NCI-H82 treated with DMSO at 0.1 percent for 48 hours (cell line): ENCODE measurements around the gene NKD1.
A peak's percentile ranks its signal among the peaks of the same experiment; 100 is the strongest.

ENCODE experiments used
- DNase-seq: peaks from one replicate; lab custom pipeline; 2025; ENCODE audit not compliant: unreplicated experiment; lab: John Stamatoyannopoulos, UW

The NKD1 gene

DNA sequence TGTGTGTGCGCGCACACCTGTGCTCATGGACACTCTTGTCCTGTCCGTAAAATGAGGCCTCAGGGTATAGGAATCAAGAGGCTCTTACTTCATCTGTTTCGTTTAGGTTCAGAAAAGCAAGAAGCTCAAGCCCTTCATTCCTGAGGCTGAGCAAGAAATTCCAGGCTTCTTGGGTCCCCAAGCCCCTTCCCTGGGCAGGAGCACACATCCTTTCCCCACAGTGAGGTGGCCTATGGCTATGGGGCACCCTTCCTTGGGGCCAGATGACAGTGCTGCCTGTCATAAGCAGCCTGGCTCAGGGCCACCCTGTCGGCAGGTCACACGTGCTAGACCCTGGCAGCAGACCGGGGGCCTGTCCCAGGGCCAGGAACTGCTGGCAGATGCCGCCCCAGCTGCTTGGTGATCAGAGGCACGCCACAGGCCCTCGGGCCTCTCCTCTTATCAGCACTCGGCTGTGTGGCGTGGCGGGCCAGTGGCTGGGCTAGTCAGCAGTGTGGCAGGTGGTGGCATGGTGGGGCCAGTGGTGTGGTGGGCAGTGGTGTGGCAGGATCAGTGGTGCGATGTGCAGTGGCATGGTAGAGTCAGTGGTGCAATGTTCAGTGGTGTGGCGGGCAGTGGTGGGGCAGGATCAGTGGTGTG lies 50.2 kb downstream of the NKD1 start:
- DNase-seq, result no peak

DNA sequence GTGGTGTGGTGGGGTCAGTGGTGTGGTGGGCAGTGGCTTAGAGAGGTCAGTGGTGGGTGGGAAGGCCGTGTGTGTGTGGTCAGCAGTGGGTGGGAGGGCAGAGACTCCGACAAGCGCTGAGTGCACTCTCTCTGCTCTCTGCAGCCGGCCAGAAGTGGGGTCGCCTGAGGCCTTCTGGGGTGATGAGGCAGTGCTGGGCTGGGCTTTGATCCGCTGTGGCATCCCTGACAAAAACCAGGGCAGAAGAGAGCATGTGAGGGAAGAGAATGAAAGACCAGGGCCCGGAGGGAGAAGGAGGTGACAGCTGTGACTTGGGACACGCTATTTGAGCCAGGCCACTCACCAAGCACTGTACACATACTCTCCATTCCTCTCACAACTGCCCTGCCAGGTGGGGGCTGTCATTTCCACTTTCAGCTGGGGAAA lies 50.8 kb downstream of the NKD1 start:
- DNase-seq, result no peak

DNA sequence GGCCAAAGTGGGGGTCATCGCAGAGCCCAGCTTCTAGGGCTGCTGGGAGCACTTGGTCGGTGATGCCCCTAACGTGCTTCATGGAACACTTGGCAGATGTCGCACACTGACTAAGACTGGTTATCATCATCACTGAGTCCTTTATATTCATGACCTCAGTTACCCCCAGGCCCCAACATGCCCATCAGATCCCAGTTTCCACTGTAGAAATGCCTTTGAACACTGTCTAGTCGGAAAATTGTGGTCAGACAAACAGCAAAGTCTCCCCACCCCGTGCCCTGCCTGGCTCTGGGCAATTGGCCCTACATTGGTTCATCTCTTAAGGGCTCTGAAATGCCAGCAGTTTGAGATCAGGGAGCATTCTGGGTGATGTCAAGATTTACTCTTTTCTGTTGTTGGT lies 51.3 kb downstream of the NKD1 start:
- no peak for DNase-seq

DNA sequence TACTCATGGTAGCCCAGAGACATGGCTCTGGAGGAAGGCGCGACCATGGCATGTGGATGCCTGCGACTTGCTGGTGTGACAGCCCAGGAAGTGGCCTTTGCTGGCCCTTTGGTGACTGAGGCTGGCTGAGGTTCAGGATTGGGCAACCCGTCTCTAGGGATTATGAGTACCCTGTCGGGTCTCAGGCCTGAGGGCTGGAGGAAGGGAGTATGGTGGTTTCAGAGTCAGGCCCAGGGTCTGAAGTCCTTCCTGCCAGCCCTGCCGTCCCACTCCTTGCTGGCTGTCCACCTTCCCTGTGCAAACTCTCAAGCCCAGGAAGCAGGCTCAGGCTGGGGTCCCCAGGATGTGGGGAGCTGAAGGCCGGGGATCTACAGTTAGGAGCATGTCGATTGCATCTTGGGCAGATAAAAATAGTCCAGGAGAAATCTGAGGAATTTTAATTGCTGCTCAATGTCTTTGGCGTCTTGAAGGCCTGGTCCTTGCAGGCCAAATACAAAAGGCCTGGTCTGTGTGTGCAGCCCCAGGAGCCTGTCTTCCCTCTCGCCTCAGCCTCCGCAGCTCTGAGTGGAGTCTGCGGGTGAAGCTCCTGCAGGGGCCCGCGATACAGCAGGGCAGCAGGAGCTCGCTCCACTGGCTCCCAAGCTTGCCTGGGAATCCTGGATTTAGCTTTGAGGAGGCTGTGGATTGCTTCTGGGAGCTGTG lies 52.5 kb downstream of the NKD1 start:
- DNase-seq, result no peak

DNA sequence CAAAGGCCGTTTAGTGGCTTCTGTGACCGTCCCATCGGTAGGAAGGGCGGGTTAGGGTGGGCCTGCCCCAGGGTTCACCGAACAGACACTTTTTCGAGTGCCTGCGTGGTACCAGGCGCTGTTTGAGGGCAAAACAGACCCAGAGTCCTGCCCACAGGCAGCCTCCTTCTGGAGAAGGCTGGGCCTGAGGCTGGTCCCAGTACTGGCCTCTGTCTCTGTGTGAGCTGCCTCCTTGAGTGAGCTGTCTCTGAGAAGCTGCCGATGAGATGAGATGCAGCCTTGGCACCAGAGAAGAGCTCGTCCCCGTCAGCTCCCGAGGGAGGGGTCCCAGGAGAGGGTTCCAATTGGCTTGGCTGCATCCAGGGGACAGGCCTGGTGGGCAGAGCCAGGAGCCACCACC lies 53.1 kb downstream of the NKD1 start:
- DNase-seq, result no peak

DNA sequence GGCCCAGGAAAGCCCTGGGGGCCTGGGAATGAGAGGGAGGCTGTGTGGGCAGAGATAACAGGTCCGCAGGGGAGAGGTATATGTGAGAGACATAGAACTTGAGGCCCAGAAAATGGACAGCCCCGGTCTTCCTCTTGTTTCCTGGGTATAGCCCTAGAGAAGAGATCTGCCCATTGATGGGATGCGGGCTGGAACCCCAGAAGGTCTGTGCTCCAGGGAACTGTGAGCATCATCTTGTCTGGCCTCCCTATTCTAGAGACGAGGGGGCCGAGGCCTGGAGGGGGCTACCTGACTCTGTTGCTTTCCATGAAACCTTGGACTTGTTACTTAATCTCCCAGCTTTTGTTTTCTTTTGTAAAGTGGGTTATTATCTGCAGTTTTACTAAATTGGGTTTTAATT lies 53.9 kb downstream of the NKD1 start:
- DNase-seq, result no peak

DNA sequence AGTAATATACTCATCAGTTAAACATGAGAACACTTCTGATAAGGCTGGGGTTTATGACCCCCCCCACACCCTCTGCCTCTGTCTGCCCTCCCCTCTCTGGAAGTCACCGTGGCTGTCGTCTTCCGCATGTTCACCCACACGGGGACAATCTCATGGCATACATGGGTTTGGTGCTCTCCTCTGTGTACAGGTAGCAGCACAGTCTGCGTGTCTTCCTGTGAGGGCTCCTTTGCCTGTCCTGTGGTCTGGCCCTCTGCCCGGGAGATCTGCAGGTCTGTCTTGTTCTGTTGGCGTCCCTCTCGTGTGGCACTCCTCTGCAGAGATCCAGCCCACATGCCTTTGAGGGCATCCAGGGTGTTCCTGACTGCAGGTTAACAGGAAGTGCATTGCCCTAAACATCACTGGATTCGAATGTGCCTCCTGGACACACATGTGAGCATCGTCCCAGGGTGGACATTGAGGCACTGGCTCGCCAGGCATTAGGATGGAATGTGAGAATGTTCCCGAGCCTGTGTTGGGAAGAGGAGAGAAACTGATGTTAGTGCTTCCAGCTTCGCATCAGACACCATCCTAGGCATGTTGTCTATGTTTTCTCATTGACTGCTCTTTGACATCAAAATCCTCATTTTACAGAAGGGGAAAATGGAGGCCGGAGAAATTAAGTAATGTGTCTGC lies 54.5 kb downstream of the NKD1 start:
- DNase-seq, result no peak

DNA sequence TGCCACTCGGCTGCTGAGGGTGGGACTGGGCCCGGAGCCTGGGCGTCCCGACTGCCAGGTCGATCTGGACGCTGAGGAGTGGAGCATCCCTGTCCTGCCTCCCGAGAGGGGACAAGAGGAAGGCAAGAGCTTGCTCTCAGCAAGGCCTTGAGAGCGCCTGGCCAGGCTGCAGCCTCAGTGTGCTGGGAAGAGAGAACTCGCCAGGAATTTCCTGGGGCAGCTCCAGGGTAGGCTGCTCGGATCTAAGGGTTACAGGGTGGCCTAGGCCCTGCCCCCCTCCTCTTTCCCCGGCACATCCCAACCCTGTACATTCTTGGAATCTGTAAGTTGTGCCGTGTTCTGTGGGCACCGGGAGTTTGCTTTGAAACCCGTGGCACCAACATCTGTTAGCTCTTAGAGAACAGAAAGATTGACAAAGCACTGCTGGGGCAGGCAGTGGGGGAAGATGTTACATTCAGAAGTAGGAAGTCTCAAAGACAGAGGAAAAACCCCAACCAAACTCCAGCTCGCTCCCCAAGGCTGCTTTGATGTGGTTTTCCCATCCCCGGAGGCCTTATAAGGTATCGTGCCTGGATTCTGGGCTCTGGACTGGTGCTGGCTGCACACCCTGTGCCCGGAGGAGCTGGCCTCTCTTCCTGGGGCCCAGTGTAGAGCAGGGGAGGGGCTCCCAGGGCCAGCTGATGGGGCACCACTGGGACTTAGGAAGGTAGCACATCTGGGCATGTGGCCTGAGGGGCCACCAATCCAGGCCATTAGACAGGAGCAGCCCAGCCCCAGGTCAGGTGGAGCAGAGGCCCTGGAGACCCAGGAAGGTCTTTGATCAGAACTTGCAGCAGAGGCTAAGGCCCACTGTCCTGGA lies 55.2 kb downstream of the NKD1 start:
- no peak for DNase-seq

DNA sequence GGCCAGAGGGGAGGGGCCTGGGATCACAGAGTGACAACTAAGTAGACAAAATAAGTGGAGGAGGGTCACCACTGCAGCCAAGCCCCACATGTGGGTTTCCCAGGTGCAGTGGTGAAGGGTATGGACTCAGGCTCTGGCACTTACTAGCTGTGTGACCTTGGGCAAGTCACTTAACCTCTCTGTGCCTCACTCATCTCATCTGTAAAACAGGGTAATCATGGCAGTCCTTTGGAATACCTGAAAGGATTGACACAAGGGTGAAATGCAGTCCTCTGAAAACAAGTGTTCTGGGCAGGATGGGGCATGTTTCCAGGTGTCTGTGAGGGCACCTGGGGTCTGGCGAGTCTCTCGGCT lies 55.8 kb downstream of the NKD1 start:
- DNase-seq, result no peak

DNA sequence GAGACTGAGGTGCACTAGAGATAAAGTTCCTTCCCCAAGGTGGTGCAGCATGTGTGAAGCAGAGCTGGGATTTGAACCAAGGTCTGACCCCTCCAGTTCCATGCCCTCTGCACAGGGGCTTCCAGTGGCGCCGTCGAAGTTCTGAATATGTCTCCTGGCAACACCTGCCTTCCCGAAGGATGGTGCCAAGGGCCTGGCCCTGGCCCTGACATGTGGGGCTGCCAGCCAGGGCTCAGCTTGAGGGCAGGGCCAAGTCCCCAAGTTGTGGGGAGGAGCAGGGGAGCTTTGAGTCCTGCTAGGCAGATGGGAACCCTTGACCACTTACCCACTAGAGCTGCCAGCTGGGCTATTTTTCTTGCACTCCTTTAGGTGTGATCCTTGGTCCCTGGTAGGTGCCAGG lies 56.4 kb downstream of the NKD1 start:
- no peak for DNase-seq

DNA sequence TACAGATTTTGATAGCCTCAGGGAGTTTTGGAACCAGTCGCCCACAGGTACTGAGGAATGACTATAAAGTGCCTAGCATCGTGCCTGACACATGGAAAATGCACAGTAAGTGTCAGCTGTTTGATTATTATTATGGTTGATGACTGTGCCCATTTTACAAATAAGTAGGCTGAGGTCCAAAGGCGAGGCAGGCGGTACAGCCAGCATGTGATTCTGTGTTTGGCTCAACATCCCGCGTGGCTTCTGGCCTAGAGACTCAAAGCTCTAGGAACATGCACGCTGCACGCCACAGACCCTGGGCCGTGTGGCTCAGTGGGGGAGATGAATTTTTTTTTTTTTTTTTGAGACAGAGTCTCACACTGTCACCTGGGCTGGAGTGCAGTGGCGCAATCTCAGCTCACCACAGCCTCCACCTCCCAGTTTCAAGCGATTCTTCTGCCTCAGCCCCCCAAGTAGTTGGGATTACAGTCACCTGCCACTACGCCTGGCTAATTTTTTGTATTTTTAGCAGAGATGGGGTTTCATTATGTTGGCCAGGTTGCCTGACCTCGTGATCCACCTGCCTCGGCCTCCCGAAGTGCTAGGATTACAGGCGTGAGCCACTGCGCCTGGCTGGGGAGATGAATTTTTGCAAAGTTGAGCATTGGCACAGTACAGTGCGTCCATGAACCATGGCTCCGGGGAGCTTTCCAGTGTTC lies 57.7 kb downstream of the NKD1 start:
- no peak for DNase-seq

DNA sequence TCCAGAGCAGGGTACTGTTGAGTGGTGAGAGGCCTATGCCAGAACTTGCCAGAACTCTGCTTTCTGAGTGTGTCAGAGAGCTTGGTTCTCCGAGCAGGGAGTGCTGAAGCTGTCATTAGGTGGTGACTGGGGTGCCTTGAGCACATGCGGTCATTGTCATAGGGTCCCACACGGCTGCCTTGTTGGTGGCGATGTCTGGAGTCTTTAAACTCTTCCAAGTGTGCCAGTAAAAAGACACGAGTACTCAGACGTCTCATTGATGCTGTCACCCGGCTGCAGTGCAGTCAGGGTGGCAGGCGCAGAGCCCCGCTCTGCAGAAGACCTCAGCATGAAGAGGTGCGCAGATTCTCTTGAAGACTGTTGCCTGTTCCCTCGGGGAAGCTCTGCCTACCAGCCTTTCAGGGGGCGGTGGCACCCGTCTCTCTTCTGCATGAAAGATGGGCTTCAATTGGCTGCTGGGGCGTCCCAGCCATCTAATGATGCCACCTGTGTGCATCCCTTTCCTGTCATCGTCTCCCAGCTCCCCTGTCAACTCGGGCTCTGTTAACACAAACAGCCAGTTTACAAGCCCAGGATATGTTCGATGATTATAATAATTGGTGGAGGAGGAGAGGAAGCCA lies 58.3 kb downstream of the NKD1 start:
- no peak for DNase-seq

DNA sequence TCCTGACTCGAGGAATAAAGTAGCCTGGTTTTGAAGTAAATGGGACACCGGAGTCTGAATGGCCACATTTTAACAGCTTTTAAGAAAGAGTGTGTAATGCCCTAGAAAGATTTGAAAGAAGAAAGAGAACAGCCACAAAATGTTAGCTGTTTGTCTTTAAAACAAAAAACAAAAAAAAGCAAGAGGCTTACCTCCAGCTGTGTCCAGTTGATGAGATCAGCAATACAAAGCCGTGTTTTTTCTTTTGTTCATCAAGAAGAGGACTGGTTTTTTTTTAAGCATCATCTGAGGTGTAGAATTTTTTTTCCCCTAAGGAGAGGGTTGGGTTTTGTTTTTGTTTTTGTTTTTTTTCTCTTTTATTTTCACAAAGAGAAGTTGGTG lies 58.8 kb downstream of the NKD1 start:
- DNase-seq, result no peak

DNA sequence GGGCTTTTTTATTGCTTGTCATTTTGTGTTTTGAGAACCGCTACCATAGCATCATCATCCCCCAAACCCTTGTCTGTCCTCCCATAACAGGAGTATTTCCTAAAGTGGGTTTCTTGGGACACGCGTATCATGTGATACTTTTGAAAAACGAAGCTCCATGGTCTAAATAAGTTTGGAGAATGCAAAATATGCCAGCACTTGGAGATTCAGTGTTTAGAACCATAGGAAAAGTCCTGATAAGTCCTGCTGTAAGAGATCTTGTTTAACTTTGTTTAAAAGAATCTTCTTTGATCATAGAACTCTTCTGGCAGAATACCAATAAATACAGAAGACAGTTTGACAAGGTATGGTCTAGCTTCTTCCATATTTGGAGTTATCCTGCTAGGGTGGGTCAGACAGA lies 59.3 kb downstream of the NKD1 start:
- DNase-seq, result no peak

DNA sequence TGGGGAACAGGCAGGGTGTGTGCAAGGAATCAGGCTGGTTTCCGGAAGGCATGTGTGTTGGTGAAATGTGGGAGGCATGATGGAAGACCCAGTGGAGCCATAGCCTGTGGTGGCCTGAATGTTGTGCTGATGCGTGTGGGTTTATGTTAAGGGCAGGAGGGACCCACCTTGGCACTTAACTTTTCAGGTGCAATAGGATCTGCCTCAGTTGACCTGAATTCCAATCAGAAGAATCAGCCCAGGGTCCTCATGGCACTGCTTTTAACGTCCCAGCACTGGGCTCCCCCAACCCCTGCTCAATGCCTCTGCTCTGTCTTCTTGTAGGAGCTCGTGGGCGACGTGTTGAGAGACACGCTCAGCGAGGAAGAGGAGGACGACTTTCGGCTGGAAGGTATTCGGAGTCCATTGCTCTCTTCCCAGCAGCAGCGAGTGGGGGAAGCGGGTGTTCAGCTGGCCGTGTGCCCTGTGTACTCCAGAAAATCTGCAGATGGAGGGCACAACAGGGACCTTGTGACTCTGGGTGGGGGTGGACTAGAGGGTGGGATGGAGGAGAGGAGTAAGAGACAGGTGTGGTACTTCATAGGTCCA lies 59.9 kb downstream of the NKD1 start:
- no peak for DNase-seq

DNA sequence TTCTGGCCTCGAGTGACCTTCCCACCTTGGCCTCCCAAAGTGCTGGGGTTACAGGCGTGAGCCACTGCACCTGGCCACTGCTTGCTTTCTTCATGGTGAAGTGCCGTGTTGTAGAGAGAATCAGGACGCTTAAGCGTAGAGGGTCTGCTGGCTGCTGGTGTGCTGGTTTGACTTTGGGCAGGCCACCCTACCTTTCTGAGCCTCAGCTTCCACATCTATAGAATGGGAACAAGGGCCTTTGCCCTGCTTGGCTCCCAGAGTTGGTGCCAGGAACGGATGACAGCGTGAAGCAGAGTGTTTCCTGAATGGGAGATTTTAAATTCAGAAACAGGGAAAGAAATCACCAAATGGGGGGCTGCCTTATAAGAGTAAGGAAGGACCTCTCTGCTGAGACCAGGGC lies 60.9 kb downstream of the NKD1 start:
- no peak for DNase-seq

DNA sequence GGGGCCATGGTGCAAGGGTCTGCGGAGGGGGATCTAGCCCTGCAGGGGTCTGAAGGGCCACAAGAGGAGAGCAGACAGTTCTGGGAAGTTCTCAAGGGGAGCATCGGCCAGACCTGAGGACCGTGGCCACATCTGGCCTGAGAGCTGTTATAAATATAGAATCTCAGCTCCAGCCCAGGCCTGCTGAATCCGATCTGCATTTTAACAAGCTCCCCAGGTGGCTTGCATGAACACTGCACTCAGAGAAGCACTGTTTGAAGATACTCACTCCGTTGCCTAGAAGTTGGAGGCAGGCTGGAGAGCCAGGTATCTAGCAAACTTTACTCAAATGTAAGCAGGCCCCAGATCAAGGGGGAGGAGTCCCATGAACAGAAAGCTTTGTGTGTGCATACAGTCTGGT lies 61.3 kb downstream of the NKD1 start:
- DNase-seq, result no peak

DNA sequence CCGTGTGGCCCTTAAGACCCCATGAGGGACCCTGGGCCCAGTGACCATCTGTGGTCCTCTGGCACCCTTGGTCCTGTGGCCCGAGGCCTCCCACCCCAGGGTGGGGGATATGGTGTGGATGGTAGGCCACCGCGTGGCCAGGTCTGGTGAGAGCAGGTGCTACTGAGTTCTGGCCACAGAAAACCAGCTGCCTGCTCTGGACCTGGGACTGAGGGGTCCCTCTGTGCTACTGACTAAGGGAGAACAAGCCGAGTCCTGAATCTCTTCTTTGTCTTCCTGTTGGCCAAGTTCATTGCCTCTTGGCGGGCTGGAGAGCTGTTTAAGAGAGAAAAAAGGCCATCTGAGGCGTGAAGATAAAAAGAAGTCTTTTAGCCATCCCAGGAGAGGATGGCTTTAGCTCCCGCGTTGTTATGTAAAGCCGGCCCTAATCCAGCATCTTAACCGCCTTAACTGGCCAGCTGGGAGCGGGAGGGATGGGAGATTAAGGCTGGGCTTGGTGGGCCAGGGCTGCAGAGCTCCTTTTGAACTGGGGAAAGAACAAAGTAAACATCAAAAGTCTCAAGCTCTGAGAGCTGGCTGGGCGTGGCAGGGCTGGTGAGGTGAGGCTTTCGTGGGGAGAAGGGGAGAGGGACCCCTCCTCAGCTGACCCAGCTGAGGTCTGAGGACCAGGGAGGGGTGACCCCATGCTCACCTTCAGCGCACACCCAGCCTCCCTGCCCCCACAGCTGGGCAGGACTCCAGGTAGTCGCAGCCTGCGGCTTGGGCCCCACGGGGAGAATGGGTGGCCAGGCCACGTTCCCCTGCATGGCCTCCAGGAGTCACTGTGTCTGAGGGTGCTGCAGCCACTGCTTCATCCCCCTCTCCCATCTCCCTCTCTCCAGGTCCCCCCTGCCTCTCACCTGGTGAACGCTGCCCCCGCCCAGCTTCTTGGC lies 62.4 kb downstream of the NKD1 start:
- DNase-seq, result peak; percentile 86

DNA sequence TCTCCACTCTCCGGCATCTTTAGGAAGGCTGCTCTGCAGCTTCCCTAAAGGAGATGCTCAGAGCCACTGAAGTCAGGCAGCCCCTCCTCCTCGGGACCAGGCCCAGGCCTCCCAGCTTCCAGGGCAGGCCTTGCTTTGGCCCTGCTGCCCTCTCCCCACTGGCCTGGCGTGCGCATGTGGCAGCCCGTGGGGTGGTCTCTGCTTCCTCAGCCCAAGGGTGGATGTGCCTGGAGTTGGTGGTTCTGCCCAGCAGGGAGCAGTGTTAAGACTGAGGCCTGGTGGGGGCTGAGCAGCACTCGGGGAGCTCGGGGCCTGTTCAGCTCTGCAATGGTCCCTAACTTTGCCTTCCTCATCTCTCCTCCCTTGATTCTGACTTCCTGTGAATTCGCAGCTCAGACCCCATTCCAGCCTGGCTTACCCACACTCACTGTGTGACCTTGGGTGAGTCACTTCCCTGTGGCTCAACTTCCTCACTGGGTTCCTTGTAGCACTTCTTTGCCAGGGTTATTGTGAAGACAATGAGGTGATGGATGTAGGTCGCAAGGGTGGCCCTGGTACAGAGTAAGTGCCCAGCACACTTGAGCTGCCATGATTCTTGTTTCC lies 63.2 kb downstream of the NKD1 start:
- no peak for DNase-seq
